HepG2 (cell line): ENCODE data around the gene INO80C. TPM values are rescaled to one million over a fixed set of nuclear protein-coding genes. Genes with fewer than 3 reads are reported as not detected.
A peak's percentile ranks its signal among the peaks of the same experiment; 100 is the strongest.

Experiments used
- AHR ChIP-seq: IDR thresholded peaks from 2 replicates; pipeline ENCODE4 v1.6.1; 2018; ENCODE audit warnings: missing genetic modification reagents, missing compliant biosample characterization
- FOXA1 ChIP-seq, 2 experiments: fragments of 450-650 bp in 1 of 2; sonication (generic) in 1 of 2; formaldehyde crosslinking in 1 of 2; IDR thresholded peaks; 2 replicates each; pipeline versions ENCODE4 v1.4.0 to v1.6.1; 2016 to 2020; ENCODE audit warnings: missing genetic modification reagents in 1 of 2
- HIC2 ChIP-seq: sonication (generic); formaldehyde crosslinking; IDR thresholded peaks from 2 replicates; pipeline ENCODE4 v1.9.0; 2022; ENCODE audit warnings: low read depth, missing genetic modification reagents
- HIVEP1 ChIP-seq: sonication (generic); formaldehyde crosslinking; IDR thresholded peaks from 2 replicates; pipeline ENCODE4 v1.4.0; 2020; ENCODE audit warnings: mild to moderate bottlenecking, missing genetic modification reagents
- HOXA9 ChIP-seq: sonication (generic); formaldehyde crosslinking; IDR thresholded peaks from 2 replicates; pipeline ENCODE4 v1.8.1; 2022; ENCODE audit warnings: missing genetic modification reagents, mild to moderate bottlenecking, moderate library complexity, borderline replicate concordance
- KMT2B ChIP-seq: IDR thresholded peaks from 2 replicates; pipeline ENCODE4 v1.6.1; 2016; ENCODE audit warnings: missing genetic modification reagents, missing compliant biosample characterization
- MED8 ChIP-seq: sonication (generic); formaldehyde crosslinking; IDR thresholded peaks from 2 replicates; pipeline ENCODE4 v1.8.1; 2023; ENCODE audit warnings: mild to moderate bottlenecking, missing genetic modification reagents; ENCODE audit not compliant: insufficient replicate concordance
- MTERF4 ChIP-seq: sonication (generic); formaldehyde crosslinking; IDR thresholded peaks from 2 replicates; pipeline ENCODE4 v1.8.0; 2023; ENCODE audit warnings: mild to moderate bottlenecking, missing genetic modification reagents
- MTF1 ChIP-seq: sonication (generic); formaldehyde crosslinking; IDR thresholded peaks from 2 replicates; pipeline ENCODE4 v1.5.0; 2020; ENCODE audit warnings: missing genetic modification reagents
- MTF2 ChIP-seq: sonication (generic); formaldehyde crosslinking; IDR thresholded peaks from 2 replicates; pipeline ENCODE4 v1.5.0; 2020; ENCODE audit warnings: missing genetic modification reagents, borderline replicate concordance
- RFX1 ChIP-seq: fragments of 450-650 bp; IDR thresholded peaks from 2 replicates; pipeline ENCODE4 v1.6.1; 2017
- UBTF ChIP-seq: sonication (generic); formaldehyde crosslinking; IDR thresholded peaks from 2 replicates; pipeline ENCODE4 v1.4.0; 2020; ENCODE audit warnings: mild to moderate bottlenecking, missing genetic modification reagents
- ZFP36L2 ChIP-seq: sonication (generic); formaldehyde crosslinking; IDR thresholded peaks from 2 replicates; pipeline ENCODE4 v1.4.0; 2020; ENCODE audit warnings: missing genetic modification reagents
- ZMYM2 ChIP-seq: sonication (generic); formaldehyde crosslinking; IDR thresholded peaks from 2 replicates; pipeline ENCODE4 v1.8.0; 2022; ENCODE audit warnings: mild to moderate bottlenecking, missing genetic modification reagents
- ZNF260 ChIP-seq: sonication (generic); formaldehyde crosslinking; IDR thresholded peaks from 2 replicates; pipeline ENCODE4 v1.4.0; 2020; ENCODE audit warnings: missing genetic modification reagents, low read depth, mild to moderate bottlenecking, borderline replicate concordance
- ZNF274 ChIP-seq: sonication (generic); formaldehyde crosslinking; IDR thresholded peaks from 2 replicates; pipeline ENCODE4 v1.5.1; 2020; ENCODE audit warnings: mild to moderate bottlenecking, missing genetic modification reagents
- ZNF282 ChIP-seq: fragments of 450-650 bp; IDR thresholded peaks from 2 replicates; pipeline ENCODE4 v1.6.1; 2018; ENCODE audit not compliant: partially characterized antibody
- ZNF646 ChIP-seq: sonication (generic); formaldehyde crosslinking; IDR thresholded peaks from 2 replicates; pipeline ENCODE4 v1.9.0; 2021; ENCODE audit warnings: mild to moderate bottlenecking, missing genetic modification reagents
- ZNF740 ChIP-seq: sonication (generic); formaldehyde crosslinking; IDR thresholded peaks from 2 replicates; pipeline ENCODE4 v1.4.0; 2020; ENCODE audit warnings: missing genetic modification reagents
- polyA plus RNA-seq, 8 experiments: library from polyadenylated mRNA; depleted of rRNA in 3 of 8; stranded (reverse) in 7 of 8; unstranded in 1 of 8; fragments of >200 nt; fragmentation: Illumina TruSeq in 4 of 8; extraction: Trizol in 4 of 8; gene quantifications; 2 replicates each; pipeline versions ENCODE4 v1.2.1 to v1.2.3, GENCODE V29; 2011 to 2016; ENCODE audit warnings: low read depth in 4 of 8, missing spikeins in 1 of 8, mixed read lengths in 1 of 8; ENCODE audit not compliant: insufficient read depth in 1 of 8
- total RNA-seq, 5 experiments: library from RNA; depleted of rRNA; stranded (reverse); fragments of >200 nt; fragmentation: Illumina TruSeq; extraction: Trizol; gene quantifications; 2 replicates each; pipeline ENCODE4 v1.2.3, GENCODE V29; 2016; ENCODE audit warnings: low read depth in 1 of 5

INO80C gene
- total and polyA plus RNA-seq, 2 of the 13 experiments (the other 11 are each of a cell fraction or from before 2014, with no cell fraction given), result 8.2 to 15.4 TPM

- TF ChIP-seq FOXA1 (IDR thresholded peaks at IDR 0.05) (0 out of 2 replicates have a peak, but pooled peaks have one; percentile 36), FOXA1 (CRISPR knock-in tag; IDR thresholded peaks at IDR 0.05) (peak; percentile 25; the same call in 1 of the 2 replicates), MTERF4 (no peak), UBTF (CRISPR knock-in tag) (no peak), KMT2B (CRISPR knock-in tag) (no peak), MED8 (CRISPR knock-in tag) (no peak), HOXA9 (no peak), MTF1 (no peak), ZMYM2 (CRISPR knock-in tag) (no peak), ZNF282 (no peak), ZNF740 (CRISPR knock-in tag) (no peak), RFX1 (no peak), ZNF260 (CRISPR knock-in tag) (no peak), MTF2 (CRISPR knock-in tag) (no peak), ZNF646 (no peak), AHR (no peak), HIVEP1 (CRISPR knock-in tag) (no peak), ZFP36L2 (no peak), ZNF274 (CRISPR knock-in tag) (no peak), HIC2 (no peak)
Observed at GRCh38 chr18:35481960-35482366, 15.8 kb downstream of the INO80C start (continued).
